HepG2 (cell line): ENCODE measurements around the gene ONECUT3.

ENCODE experiments used
- HDAC1 ChIP-seq: sonication (generic); formaldehyde crosslinking; IDR thresholded peaks from 2 replicates; pipeline ENCODE4 v1.5.1; 2020; ENCODE audit warnings: mild to moderate bottlenecking, missing genetic modification reagents
- MBNL3 ChIP-seq: fragments of 250-450 bp; sonication (Bioruptor Pico); conservative IDR thresholded peaks from 2 replicates; pipeline ENCODE4 v1.8.0; 2022; ENCODE audit warnings: mild to moderate bottlenecking, inconsistent platforms
- POLR2A ChIP-seq, 2 experiments: IDR thresholded peaks; 2 replicates each; pipeline ENCODE4 v1.6.1; 2011; ENCODE audit warnings: low read depth in 2 of 2, low read length in 2 of 2, mild to moderate bottlenecking in 1 of 2, moderate library complexity in 1 of 2; ENCODE audit not compliant: insufficient read depth in 1 of 2
- TCF12 ChIP-seq, 2 experiments: fragments of 450-650 bp in 1 of 2; sonication (generic) in 1 of 2; formaldehyde crosslinking in 1 of 2; IDR thresholded peaks; 2 replicates each; pipeline versions ENCODE4 v1.6.1 to v1.8.0; 2017 to 2022; ENCODE audit warnings: antibody characterized with exemption in 1 of 2, mild to moderate bottlenecking in 1 of 2, missing genetic modification reagents in 1 of 2, moderate library complexity in 1 of 2
- ZBTB34 ChIP-seq: sonication (generic); formaldehyde crosslinking; IDR thresholded peaks from 2 replicates; pipeline ENCODE4 v1.8.0; 2022; ENCODE audit warnings: mild to moderate bottlenecking, missing genetic modification reagents

GRCh38 chr19:1826557-1827521 lies 73.5 kb downstream of the ONECUT3 start:
- TF ChIP-seq POLR2A (IDR thresholded peaks at IDR 0.05; ENCODE audit: insufficient read depth in 1 of 2, low read depth in 2 of 2, low read length in 2 of 2) (no peak), HDAC1 (no peak), ZBTB34 (CRISPR knock-in tag) (no peak), TCF12 (IDR thresholded peaks at IDR 0.05) (no peak), TCF12 (CRISPR knock-in tag; IDR thresholded peaks at IDR 0.05) (no peak), MBNL3 (no peak)
